IPS-18a (cell line): Measurements from ENCODE around the gene EFEMP1.

ENCODE experiments used
- H3K27ac ChIP-seq: one replicate; pipeline ENCODE4 v1.5.1; 2013; ENCODE audit warnings: low read length
- H3K27me3 ChIP-seq: one replicate; pipeline ENCODE4 v1.6.1; 2013; ENCODE audit warnings: mild to moderate bottlenecking, low read length; ENCODE audit not compliant: control insufficient read depth, insufficient read depth
- H3K36me3 ChIP-seq: one replicate; pipeline ENCODE4 v1.6.1; 2013; ENCODE audit warnings: low read depth, low read length; ENCODE audit not compliant: control insufficient read depth
- H3K4me1 ChIP-seq: one replicate; pipeline ENCODE4 v1.6.1; 2013; ENCODE audit warnings: low read depth, low read length; ENCODE audit not compliant: control insufficient read depth
- H3K4me3 ChIP-seq: one replicate; pipeline ENCODE4 v1.5.1; 2013; ENCODE audit warnings: low read length
- H3K9ac ChIP-seq: one replicate; pipeline ENCODE4 v1.6.1; 2013; ENCODE audit warnings: mild to moderate bottlenecking, low read length, moderate library complexity
- H3K9me3 ChIP-seq: one replicate; pipeline ENCODE4 v1.6.1; 2013; ENCODE audit warnings: low read depth, low read length; ENCODE audit not compliant: control insufficient read depth

EFEMP1 gene, protein sequence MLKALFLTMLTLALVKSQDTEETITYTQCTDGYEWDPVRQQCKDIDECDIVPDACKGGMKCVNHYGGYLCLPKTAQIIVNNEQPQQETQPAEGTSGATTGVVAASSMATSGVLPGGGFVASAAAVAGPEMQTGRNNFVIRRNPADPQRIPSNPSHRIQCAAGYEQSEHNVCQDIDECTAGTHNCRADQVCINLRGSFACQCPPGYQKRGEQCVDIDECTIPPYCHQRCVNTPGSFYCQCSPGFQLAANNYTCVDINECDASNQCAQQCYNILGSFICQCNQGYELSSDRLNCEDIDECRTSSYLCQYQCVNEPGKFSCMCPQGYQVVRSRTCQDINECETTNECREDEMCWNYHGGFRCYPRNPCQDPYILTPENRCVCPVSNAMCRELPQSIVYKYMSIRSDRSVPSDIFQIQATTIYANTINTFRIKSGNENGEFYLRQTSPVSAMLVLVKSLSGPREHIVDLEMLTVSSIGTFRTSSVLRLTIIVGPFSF

DNA sequence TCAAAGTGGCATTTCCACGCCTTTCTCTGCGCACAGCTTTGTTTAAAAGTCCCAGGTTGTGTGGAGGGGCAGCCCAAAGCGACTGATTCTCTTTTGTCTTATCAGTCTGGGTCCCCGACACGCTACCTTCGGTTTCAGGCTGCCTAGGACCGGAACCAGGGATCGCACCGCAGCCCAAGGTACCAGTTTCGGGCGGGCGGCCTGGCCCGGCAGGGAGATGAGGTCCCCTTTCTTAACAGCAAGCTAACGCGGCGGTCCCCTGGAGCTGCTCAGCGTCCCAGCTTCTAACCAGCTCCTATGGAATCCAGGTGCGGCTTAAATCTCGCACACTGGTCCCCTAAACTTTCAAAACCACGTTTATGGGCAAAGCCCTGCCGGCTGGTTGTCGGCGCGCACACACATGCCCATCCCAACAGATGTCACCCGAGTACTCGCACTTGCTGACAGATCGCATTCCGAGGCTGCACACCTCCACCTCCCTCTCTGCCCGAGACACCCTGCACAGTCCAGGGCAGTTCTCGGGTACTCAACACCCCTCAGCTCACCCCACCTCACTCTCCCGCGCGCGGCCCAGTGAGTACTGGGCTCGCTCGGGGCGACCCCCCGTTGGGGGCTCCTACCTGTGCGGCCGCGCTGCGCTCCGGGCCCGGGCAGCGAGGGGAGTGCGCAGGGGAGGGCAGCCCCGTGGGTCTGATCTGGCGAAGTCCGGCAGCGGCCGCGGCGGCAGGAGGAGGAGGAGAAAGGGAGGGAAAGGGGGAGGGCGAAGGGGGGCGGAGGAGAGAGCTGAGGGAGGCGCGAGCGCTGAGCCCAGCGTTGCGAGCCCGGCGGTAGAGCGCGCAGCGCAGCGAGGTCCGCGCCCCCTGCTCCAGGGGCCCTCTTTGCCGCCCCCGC lies at the start of gene EFEMP1:
Gene EFEMP1, minus strand, starts transcription at position 692 of the 891 bp plus-strand sequence. CDS start 1,342 bp downstream, outside the sequence.
- Histone ChIP-seq H3K9ac (peak within 1 kb of the TSS; percentile 50), H3K27me3 (peaks cover 40% of the 10 kb centered on the region), H3K36me3 (no peaks in the 10 kb centered on the region), H3K4me3 (peak within 1 kb of the TSS; percentile 83), H3K27ac (no peak within 1 kb of the TSS), H3K4me1 (peaks cover 9% of the 10 kb centered on the region), H3K9me3 (no peaks in the 10 kb centered on the region)

DNA sequence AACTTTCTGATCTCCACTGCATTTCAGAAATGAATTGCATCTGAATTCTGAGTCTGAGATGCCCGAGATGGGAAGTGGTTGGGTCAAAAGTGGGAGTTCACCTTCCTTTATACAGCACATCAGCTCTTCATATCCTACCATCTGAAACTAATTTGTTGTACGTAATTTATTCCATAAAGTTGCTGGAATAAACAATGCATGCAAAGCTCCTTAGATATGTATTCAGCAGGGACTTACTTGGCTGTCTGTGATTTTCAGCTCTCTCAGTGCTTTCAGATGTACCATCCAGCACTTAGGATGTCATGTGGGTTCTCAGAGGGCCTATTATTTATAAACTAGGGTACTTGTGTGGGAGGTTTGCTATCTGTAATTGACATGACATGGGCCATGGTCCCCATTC lies 46.9 kb upstream of the EFEMP1 start:
- no peaks in the 10 kb centered on the region for H3K9me3 ChIP-seq
- no peaks in the 10 kb centered on the region for H3K36me3 ChIP-seq
- no peaks in the 10 kb centered on the region for H3K27me3 ChIP-seq
- H3K9ac ChIP-seq = no peak overlapping the region
- H3K4me1 ChIP-seq = no peaks in the 10 kb centered on the region
- no peak overlapping the region for H3K27ac ChIP-seq
- no peak overlapping the region for H3K4me3 ChIP-seq

DNA sequence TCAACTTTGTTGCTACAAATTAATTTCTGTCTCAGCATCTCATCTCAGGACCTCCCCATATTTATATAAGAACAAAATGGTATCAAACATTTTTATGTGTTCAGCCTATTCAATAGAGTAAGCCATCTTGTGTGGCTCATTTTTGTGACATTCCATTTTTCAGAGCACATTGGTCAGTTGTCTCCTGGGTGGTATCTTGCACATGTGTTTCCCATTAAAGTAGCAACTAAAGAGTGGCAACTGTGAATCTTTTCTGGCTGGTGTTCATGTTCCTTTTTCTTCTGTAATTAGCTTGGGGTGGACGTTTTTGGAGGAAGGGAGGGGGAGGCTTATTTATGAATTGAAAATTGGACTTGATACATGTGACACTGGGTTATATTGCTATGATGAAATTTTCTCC lies 45.4 kb upstream of the EFEMP1 start:
- Histone ChIP-seq H3K36me3 (no peaks in the 10 kb centered on the region), H3K9ac (no peak overlapping the region), H3K9me3 (no peaks in the 10 kb centered on the region), H3K4me1 (no peaks in the 10 kb centered on the region), H3K27me3 (no peaks in the 10 kb centered on the region), H3K27ac (no peak overlapping the region), H3K4me3 (no peak overlapping the region)

DNA sequence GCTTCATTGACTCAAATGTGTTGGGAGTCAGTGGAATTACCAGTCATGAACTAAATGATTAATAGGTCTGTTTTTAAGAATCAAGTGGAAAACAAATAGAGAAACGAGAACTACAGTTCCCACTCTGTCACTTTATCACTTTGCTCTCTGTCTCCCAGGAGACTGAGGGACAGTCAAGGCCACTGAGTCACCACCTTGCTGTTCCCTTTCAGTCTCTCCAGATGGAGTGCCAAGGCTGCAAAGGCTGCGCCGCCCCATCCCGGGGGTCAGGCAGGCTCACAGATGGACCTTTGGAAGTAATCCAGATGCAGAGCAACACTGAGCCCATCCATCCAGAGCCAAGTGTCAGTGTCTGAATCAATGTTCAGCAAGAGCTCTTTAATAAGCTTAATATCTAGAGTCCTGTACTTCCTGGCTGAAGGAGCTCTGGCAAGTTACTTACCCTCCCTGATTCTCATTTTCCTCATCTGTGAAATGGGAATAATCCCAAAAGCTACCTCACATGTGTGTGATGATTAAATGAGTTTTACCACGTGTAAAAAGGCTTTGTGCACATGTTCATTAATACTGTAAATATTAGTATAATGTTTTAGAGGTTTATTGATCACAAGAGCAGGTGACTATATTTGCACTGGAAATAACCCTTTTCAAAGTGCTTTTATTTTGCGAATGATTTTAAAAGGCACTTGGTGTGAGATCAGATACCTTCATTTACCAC lies 43.0 kb upstream of the EFEMP1 start:
- Histone ChIP-seq H3K9ac (no peak overlapping the region), H3K36me3 (no peaks in the 10 kb centered on the region), H3K27me3 (no peaks in the 10 kb centered on the region), H3K9me3 (no peaks in the 10 kb centered on the region), H3K4me3 (no peak overlapping the region), H3K27ac (no peak overlapping the region), H3K4me1 (no peaks in the 10 kb centered on the region)

DNA sequence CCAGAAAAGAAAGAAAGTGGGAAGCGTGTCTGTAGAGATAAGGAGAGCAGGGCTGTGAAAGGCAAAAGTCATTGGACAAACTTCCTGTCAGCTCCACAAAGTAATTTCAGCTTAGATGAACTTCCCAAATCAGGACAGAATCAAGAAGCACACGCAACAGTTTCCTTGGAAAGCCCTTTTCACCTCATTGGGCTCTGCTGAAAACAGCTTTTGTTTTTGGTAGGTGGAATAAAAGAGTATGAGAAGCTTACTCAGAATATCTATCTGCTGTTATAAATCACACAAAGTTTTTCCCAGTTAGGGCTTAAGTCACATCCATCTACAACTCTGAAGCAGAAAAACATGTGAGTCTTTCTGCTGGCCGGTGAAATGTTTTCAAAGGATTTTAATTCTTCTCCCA lies 42.4 kb upstream of the EFEMP1 start:
- Histone ChIP-seq H3K4me1 (no peaks in the 10 kb centered on the region), H3K4me3 (no peak overlapping the region), H3K27ac (no peak overlapping the region), H3K9ac (no peak overlapping the region), H3K27me3 (no peaks in the 10 kb centered on the region), H3K9me3 (no peaks in the 10 kb centered on the region), H3K36me3 (no peaks in the 10 kb centered on the region)

DNA sequence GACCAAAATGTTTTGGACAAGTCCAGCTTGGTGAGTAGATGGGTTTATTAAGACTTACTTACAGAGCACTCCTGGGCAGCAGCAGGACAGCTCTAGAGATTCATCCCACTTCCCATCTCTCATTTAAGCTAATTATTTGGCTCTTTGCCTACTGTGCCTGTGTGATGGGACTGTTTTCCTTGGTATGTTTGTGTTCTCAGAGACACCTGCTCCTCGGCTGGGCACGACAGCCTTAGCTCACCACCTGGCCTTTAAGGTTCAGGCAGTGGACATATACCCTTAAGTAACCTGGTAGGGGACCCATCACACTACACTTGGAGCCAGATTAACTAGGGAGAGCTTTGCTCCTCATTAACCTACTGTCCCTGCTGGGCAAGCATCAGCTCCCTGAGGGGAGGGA lies 41.7 kb upstream of the EFEMP1 start:
- H3K9me3 ChIP-seq = no peaks in the 10 kb centered on the region
- H3K9ac ChIP-seq = no peak overlapping the region
- H3K27me3 ChIP-seq = no peaks in the 10 kb centered on the region
- no peak overlapping the region for H3K4me3 ChIP-seq
- no peaks in the 10 kb centered on the region for H3K4me1 ChIP-seq
- H3K27ac ChIP-seq = no peak overlapping the region
- H3K36me3 ChIP-seq = no peaks in the 10 kb centered on the region

DNA sequence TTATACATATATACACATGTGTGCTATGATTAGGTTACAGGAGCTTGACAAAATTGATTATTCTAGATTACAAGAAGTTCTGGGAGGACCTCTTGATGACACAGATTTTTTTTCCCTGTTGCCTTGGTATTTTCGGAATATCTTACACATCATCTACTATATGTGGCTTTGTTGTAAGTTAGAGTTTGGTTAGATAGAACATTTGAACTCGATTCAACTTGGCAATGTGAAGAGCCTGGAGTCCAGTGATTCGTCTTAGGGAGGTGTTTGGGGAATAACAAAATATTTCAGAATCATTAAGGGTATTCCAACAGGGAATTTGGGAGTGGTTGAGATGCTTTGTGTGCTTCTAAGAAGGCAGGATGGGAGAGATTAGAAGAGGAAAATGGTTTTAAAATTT lies 39.3 kb upstream of the EFEMP1 start:
- H3K27me3 ChIP-seq = no peaks in the 10 kb centered on the region
- H3K9ac ChIP-seq = no peak overlapping the region
- no peaks in the 10 kb centered on the region for H3K9me3 ChIP-seq
- no peaks in the 10 kb centered on the region for H3K4me1 ChIP-seq
- no peak overlapping the region for H3K27ac ChIP-seq
- H3K4me3 ChIP-seq = no peak overlapping the region
- H3K36me3 ChIP-seq = no peaks in the 10 kb centered on the region

DNA sequence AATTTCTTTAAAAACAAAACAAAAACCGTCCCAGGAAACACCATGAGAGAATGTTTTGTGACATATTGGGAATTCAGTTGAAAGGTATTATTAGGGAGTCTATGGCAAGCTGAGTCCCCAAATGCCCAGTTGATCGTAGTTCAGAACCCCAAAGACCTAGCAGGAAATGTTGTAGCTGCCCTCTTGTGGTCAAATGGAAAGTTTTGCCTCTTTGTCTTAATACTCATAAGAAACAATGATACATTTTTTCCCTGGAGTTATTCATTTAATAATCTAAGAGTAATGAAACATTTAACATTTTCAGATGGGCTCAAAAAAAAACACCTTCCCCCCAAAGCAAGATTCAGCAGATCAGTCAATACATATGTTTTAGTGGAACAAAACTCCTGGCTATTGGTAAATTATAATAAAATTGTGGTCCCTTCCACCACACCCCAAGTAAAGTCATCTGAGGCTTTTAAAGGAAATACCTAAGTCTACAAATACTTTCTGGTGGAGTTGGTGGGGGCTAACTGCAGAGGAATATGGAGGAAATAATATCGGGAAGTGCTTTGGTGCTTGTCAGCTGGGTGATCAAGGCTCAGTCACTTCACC lies 37.8 kb upstream of the EFEMP1 start:
- Histone ChIP-seq H3K27ac (no peak overlapping the region), H3K9ac (no peak overlapping the region), H3K27me3 (no peaks in the 10 kb centered on the region)

DNA sequence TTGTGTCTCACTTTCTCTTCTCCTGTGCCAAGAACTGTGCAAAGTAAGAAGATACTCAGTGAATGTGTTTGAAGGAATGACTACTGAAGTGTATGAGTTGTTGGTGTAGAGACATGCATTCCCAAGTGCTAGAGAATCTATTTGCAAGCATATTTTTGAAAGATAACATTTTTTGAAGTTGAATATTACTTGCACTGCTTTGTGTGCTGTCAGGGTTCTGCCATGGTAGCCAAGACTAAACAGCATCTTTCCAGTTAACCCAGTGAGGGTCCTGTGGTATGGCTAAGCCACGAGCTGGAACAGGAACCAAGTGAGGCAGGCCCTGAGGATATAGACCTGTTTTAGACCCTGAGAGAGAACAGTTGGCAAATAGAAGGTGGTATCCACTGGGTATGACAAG lies 35.2 kb upstream of the EFEMP1 start:
- Histone ChIP-seq H3K4me1 (no peaks in the 10 kb centered on the region), H3K27me3 (no peaks in the 10 kb centered on the region), H3K36me3 (no peaks in the 10 kb centered on the region), H3K9ac (no peak overlapping the region), H3K4me3 (no peak overlapping the region), H3K27ac (no peak overlapping the region), H3K9me3 (no peaks in the 10 kb centered on the region)

More for the DNA sequence above, 37.8 kb upstream of the EFEMP1 start:
- H3K4me1 ChIP-seq = no peaks in the 10 kb centered on the region
- H3K36me3 ChIP-seq = no peaks in the 10 kb centered on the region
- no peak overlapping the region for H3K4me3 ChIP-seq
- no peaks in the 10 kb centered on the region for H3K9me3 ChIP-seq

DNA sequence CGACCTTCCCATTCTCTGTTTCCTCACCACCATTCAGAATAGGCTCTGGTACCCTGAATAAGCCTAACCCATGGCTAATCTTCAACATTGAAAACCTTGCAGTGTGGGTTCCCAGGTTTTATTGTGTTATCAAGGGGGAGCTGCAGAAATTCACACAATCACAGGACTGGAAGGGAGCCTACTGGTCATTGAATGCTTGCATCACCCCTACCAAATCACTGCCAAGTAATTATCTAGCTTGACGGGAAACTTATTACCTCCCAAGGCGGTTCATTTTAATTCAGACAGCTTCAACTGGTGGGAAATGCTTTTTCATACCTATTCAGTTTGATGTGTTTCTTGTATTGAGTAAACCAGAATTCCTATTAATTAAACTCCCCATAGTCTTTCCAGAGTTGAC lies 33.6 kb upstream of the EFEMP1 start:
- no peaks in the 10 kb centered on the region for H3K4me1 ChIP-seq
- H3K9ac ChIP-seq = no peak overlapping the region
- H3K9me3 ChIP-seq = no peaks in the 10 kb centered on the region
- H3K27me3 ChIP-seq = no peaks in the 10 kb centered on the region
- H3K36me3 ChIP-seq = no peaks in the 10 kb centered on the region
- H3K27ac ChIP-seq = no peak overlapping the region
- H3K4me3 ChIP-seq = no peak overlapping the region
